Breast epithelium (tissue), 4 donors: ENCODE measurements around the gene IL22. TPM values are rescaled to one million over a fixed set of nuclear protein-coding genes. Genes with fewer than 3 reads are reported as not detected.

Source experiments
- DNase-seq, 2 donors: peaks; one replicate each; pipeline ENCODE4 v3.0.0-alpha.2; 2019; ENCODE audit warnings: low spot score in 2 of 2
- H3K27ac ChIP-seq, 2 donors: fragments of 200-600 bp; sonication (generic) in 1 of 2; one replicate each; pipeline ENCODE4 v1.5.1; 2016 to 2019; ENCODE audit warnings: mild to moderate bottlenecking in 1 of 2
- H3K27me3 ChIP-seq, 2 donors: fragments of 200-600 bp; sonication (generic) in 1 of 2; one replicate each; pipeline versions ENCODE4 v1.5.1 to v1.6.0; 2017 to 2019; ENCODE audit warnings: control low read depth in 1 of 2, mild to moderate bottlenecking in 1 of 2
- H3K36me3 ChIP-seq: fragments of 200-600 bp; one replicate; pipeline ENCODE4 v1.5.1; 2019
- H3K4me1 ChIP-seq, 2 donors: fragments of 200-600 bp; sonication (generic); one replicate each; pipeline ENCODE4 v1.5.1; 2016 to 2019; ENCODE audit warnings: control low read depth in 1 of 2
- H3K4me3 ChIP-seq, 3 donors: fragments of 200-600 bp; sonication (generic); 1 replicate in 2 of 3; 2 replicates in 1 of 3; pipeline ENCODE4 v1.5.1; 2016 to 2019; ENCODE audit warnings: mild to moderate bottlenecking in 3 of 3, moderate library complexity in 2 of 3
- H3K9me3 ChIP-seq, 2 donors: fragments of 200-600 bp; sonication (generic) in 1 of 2; one replicate each; pipeline ENCODE4 v1.5.1; 2016 to 2019; ENCODE audit warnings: control low read depth in 1 of 2
- POLR2A ChIP-seq: fragments of 450-650 bp; IDR thresholded peaks from one replicate; pipeline ENCODE4 v1.6.1; 2016; ENCODE audit warnings: antibody characterized with exemption, mild to moderate bottlenecking, moderate library complexity
- POLR2AphosphoS5 ChIP-seq, 3 donors: sonication (generic); formaldehyde crosslinking; IDR thresholded peaks; one replicate each; pipeline ENCODE4 v1.6.1; 2017; ENCODE audit warnings: antibody characterized with exemption in 3 of 3
- intact Hi-C: fragments of 100-400 bp; cut with DNase I; formaldehyde crosslinking; loops from one replicate; pipeline ENCODE4 v1.15.1; 2023; ENCODE audit warnings: low total_unique reads
- total RNA-seq, 3 donors: library from RNA; depleted of rRNA; stranded (reverse); fragments of >200 nt; gene quantifications; one replicate each; pipeline ENCODE4 v1.1.0, GENCODE V29; 2016
- TF ChIP-seq, protein P1 (sequence below), 3 donors: fragments of 450-650 bp; IDR thresholded peaks; one replicate each; pipeline ENCODE4 v1.5.1; 2016 to 2017; ENCODE audit warnings: antibody characterized with exemption in 3 of 3, mild to moderate bottlenecking in 3 of 3, moderate library complexity in 3 of 3

The IL22 gene
- total RNA-seq, 3 donors from 2014 or later = not detected

DNA sequence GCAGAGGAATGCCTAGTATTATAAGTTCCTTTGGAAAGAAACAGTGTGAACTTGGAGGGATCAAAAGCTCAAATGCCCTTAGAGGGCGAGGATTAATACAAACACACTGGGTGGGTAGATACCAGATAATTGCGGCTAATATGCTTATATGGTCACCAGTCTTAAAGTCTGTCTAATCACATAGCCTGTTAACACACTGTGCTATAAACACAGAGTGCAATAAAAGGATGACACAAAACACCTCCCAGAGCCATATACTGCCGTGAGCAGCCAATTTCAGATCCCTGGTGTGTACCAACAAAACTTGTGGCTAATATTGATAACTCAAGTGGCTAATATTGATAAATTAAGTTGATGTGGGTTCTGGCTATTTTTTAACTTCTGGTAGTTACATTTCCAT lies 26.0 kb downstream of the IL22 start:
- no peaks in the 10 kb centered on the region for H3K27me3 ChIP-seq
- intact Hi-C loops = no loop called here
- H3K4me3 ChIP-seq = no peak overlapping the region

DNA sequence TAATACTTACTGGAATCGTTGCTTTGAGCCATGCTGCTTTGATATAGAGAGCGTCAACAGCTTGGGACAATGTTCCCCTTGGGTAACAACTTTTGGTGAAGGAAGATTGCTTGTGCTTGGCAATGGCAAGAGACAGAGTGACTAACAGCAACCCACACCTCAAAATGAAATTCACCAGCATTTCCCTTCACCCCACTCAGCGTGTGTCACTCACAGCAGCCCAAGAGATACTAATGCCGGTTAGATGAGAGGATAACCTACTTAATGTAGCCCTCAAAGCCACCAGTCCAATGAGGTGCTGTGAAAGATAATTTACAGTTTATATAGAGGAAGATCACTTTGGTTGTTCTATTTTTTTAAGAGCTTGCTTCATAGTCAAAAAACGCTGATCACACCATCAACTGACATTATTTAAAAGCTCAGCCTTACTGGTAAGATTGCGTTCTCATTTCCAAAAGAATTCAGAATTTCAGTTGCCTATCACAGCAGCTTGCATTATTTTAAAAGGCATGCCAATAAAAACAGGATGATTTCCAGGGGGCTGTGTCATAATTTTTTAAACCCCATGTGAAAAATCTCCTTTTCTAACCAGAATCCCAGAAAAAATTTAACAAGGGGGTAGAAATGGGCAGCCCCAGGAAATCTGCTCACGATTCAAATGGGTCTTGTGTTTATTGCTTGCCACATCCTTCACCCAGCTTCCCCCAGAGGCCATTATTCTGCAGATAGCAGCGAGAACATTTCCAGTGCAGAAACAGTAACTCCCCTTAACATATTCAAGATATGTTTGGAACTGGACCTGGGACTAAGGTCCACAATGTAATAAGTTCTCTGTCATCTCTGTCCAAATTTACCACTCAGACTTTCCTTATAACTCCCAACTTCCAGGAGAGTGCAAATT lies 27.6 kb downstream of the IL22 start, which contains the start of gene IL26:
TSS of gene IL26 (minus strand) at position 235 of the 901 bp plus-strand sequence. CDS start at position 181, 54 bp downstream.
- Histone ChIP-seq H3K27me3 (no peaks in the 10 kb centered on the region), H3K4me3 (no peak within 1 kb of the TSS), H3K36me3 (no peaks in the 10 kb centered on the region), H3K27ac (no peak within 1 kb of the TSS), H3K9me3 (no peaks in the 10 kb centered on the region), H3K4me1 (no peaks in the 10 kb centered on the region)
- TF ChIP-seq, protein P1, sequence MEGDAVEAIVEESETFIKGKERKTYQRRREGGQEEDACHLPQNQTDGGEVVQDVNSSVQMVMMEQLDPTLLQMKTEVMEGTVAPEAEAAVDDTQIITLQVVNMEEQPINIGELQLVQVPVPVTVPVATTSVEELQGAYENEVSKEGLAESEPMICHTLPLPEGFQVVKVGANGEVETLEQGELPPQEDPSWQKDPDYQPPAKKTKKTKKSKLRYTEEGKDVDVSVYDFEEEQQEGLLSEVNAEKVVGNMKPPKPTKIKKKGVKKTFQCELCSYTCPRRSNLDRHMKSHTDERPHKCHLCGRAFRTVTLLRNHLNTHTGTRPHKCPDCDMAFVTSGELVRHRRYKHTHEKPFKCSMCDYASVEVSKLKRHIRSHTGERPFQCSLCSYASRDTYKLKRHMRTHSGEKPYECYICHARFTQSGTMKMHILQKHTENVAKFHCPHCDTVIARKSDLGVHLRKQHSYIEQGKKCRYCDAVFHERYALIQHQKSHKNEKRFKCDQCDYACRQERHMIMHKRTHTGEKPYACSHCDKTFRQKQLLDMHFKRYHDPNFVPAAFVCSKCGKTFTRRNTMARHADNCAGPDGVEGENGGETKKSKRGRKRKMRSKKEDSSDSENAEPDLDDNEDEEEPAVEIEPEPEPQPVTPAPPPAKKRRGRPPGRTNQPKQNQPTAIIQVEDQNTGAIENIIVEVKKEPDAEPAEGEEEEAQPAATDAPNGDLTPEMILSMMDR (IDR thresholded peaks at IDR 0.05) = no peak
- TF ChIP-seq POLR2AphosphoS5 (IDR thresholded peaks at IDR 0.05) (no peak), POLR2A (no peak)
- intact Hi-C loops = no loop called here
- no peak for DNase-seq

More for the DNA sequence above, 26.0 kb downstream of the IL22 start:
- Histone ChIP-seq H3K9me3 (no peaks in the 10 kb centered on the region), H3K36me3 (no peaks in the 10 kb centered on the region), H3K27ac (no peak overlapping the region), H3K4me1 (no peaks in the 10 kb centered on the region)
- DNase-seq = no peak
- TF ChIP-seq, protein P1 (IDR thresholded peaks at IDR 0.05) = no peak
- no peak for TF ChIP-seq POLR2AphosphoS5 (IDR thresholded peaks at IDR 0.05)
- no peak for TF ChIP-seq POLR2A

DNA sequence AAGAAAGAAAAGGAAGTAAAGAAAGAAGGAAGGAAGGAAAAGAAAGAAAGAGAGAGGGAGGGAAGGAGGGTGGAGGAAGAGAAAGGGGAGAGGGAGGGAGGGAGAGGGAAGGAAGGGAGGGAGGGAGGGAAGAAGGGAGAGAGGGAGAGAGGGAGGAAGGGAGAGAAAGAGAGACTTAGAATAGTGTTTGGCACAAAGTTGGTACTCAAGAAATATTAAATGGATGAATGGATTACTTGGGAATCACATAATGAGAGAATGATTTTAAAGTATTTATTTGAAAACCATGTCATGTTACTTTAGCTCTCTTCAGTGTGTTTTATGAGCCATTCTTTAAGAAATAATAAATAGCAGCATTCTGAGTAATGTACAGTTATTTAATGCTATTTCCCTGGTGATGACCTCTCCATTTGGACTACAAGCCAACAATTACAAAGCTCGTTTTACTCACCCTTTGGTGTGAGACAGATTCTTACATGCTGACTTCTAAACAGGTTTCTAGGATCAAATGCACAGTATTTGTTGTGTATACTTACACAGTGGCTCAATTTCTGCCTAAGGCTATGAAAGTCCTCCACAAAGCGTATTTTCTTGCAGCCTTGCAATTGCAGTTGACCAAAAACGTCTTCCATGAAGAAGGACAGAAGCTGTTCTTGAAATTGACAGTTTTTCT lies 28.7 kb downstream of the IL22 start:
- intact Hi-C loops = no loop called here
- no peak overlapping the region for H3K27ac ChIP-seq
- TF ChIP-seq POLR2A (no peak), POLR2AphosphoS5 (IDR thresholded peaks at IDR 0.05) (no peak)
- TF ChIP-seq, protein P1 (IDR thresholded peaks at IDR 0.05) = no peak
- H3K27me3 ChIP-seq = no peaks in the 10 kb centered on the region
- H3K4me3 ChIP-seq = no peak overlapping the region
- H3K36me3 ChIP-seq = no peaks in the 10 kb centered on the region
- no peaks in the 10 kb centered on the region for H3K4me1 ChIP-seq
- no peak for DNase-seq
- H3K9me3 ChIP-seq = no peaks in the 10 kb centered on the region

GRCh38 chr12:68223067-68223747 lies 30.2 kb downstream of the IL22 start:
- Histone ChIP-seq H3K4me1 (no peaks in the 10 kb centered on the region), H3K36me3 (no peaks in the 10 kb centered on the region), H3K9me3 (no peaks in the 10 kb centered on the region), H3K27me3 (no peaks in the 10 kb centered on the region), H3K27ac (no peak overlapping the region), H3K4me3 (no peak overlapping the region)
- DNase-seq = peak; percentile 66 to 74
- intact Hi-C loops = no loop called here
- no peak for TF ChIP-seq POLR2AphosphoS5 (IDR thresholded peaks at IDR 0.05)
- TF ChIP-seq, protein P1 (IDR thresholded peaks at IDR 0.05) = peak; percentile 52 to 78 (median 72)
